GM12864 (cell line): ENCODE measurements around the gene SEPTIN7.

Experiments
- DNase-seq: peaks from one replicate; pipeline ENCODE4 v3.0.0-alpha.2; 2011; ENCODE audit warnings: low read depth
- H3K4me3 ChIP-seq: 2 replicates; pipeline ENCODE4 v1.5.1; 2011; ENCODE audit warnings: mild to moderate bottlenecking, low read depth, low read length, control low read depth
- TF ChIP-seq, protein P1 (sequence below): IDR thresholded peaks from 2 replicates; pipeline ENCODE4 v1.5.1; 2011; ENCODE audit warnings: low read depth, mild to moderate bottlenecking, moderate library complexity, low read length, control low read depth, inconsistent platforms; ENCODE audit errors: missing control alignments

SEPTIN7 gene

DNA sequence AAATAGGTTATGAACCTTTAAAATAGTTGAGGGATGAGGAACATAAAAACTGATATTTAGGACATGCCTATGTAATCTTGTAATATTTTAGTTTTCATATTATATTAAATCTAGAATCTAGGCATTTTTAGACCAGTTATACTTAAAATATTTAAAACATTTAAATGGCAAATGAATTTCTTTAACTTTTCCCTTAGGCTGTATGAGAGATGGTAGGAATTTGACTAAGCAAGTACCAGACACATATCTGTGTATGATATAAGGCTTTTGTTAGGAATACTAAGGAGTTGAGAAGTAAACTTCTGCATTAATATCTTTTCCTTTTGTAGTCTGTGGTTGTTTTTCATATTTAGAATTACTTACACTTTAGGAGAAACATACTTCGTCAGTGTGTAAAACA is 25.1 kb downstream of the SEPTIN7 start:
- no peak for DNase-seq
- TF ChIP-seq, protein P1, sequence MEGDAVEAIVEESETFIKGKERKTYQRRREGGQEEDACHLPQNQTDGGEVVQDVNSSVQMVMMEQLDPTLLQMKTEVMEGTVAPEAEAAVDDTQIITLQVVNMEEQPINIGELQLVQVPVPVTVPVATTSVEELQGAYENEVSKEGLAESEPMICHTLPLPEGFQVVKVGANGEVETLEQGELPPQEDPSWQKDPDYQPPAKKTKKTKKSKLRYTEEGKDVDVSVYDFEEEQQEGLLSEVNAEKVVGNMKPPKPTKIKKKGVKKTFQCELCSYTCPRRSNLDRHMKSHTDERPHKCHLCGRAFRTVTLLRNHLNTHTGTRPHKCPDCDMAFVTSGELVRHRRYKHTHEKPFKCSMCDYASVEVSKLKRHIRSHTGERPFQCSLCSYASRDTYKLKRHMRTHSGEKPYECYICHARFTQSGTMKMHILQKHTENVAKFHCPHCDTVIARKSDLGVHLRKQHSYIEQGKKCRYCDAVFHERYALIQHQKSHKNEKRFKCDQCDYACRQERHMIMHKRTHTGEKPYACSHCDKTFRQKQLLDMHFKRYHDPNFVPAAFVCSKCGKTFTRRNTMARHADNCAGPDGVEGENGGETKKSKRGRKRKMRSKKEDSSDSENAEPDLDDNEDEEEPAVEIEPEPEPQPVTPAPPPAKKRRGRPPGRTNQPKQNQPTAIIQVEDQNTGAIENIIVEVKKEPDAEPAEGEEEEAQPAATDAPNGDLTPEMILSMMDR = no peak

DNA sequence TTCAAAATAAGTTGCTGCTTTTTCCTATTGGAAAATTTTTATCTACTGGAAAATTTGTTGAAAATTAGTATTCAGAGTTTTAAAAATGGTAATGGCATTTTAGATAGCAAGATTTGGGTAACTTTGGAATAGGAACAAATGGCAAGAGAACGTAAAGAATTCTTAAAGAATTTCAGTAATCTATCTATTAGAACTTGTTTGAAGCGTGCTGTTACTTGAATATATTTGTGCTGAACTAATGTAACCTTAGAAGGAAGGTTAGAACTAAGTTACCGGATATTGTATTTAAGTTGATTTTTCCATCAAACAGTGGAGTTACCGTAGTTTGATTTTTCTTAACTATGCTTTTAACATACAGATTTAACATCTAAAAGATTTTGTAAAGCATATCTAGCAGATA is 25.9 kb downstream of the SEPTIN7 start:
- H3K4me3 ChIP-seq = no peak overlapping the region
- DNase-seq = no peak
- TF ChIP-seq, protein P1 = no peak

More for the DNA sequence above, 25.1 kb downstream of the SEPTIN7 start:
- H3K4me3 ChIP-seq = no peak overlapping the region

DNA sequence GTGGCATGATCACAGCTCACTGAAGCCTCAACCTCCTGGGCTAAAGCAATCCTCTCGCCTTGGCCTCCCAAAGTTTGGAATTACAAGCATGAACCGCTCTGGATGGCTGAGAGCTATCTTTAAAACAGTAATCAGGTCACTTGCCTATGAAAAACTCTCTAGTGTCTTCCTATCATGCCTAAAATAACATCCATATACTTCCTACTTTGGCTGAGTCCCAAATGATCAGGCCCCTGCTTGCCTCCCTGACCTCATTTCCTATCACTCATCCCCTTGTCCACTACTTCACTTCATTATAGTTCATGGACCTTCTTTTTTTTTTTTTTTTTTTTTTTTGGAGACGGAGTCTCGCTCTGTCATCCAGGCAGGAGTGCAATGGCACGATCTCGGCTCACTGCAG is 28.0 kb downstream of the SEPTIN7 start:
- DNase-seq = no peak
- TF ChIP-seq, protein P1 = no peak
- no peak overlapping the region for H3K4me3 ChIP-seq

DNA sequence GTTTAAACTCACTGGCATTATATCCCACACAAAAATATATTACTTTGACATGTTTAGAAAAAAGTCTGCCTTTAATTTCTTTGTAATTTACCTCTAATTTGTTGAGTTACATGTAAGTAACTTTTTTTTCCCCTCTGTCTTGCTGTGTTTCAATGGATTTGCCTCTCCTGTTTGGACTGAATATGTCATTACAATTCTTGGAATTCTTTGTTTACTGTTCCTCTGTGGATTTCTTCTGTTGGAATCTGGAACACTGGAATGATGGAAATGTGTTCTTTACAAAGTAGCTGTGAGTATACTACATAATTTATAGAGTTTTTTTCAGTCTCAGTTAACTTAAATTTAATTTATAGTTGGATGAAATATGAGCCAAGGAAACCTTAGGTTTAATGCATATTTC is 30.4 kb downstream of the SEPTIN7 start:
- TF ChIP-seq, protein P1 = no peak
- DNase-seq = no peak
- no peak overlapping the region for H3K4me3 ChIP-seq

GRCh38 chr7:35839860-35840854 is 39.3 kb downstream of the SEPTIN7 start:
- TF ChIP-seq, protein P1 = no peak
- no peak overlapping the region for H3K4me3 ChIP-seq
- DNase-seq = no peak

- H3K4me3 ChIP-seq = no peak overlapping the region
- no peak for DNase-seq
- TF ChIP-seq, protein P1 = no peak
Measured at GRCh38 chr7:35846816-35847412, 46.1 kb downstream of the SEPTIN7 start.

- no peak for DNase-seq
- TF ChIP-seq, protein P1 = no peak
Measured at GRCh38 chr7:35848725-35849124, 47.9 kb downstream of the SEPTIN7 start.

More at GRCh38 chr7:35848725-35849124, 47.9 kb downstream of the SEPTIN7 start:
- H3K4me3 ChIP-seq = no peak overlapping the region
